ENCODE results near the gene GABRB3.

DNA sequence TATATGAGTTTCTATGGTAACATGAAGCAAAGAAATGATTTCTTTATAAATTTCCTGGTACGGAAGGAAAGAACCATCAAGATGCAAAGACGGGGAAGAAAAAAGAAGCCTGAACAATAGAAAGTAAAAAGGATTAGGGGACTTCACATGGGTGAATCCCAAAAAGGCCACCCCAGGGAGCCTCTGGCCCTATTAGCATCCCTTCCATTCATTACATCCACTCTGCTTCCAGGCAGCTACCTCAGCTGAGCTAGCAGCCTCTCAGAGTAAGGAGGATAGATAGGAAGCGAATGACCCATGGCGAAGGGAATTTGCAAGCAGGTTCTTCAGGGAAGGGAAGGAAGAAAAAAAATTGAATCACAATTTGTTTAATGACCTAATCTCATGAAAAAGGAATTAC lies 81.6 kb downstream of the GABRB3 start:
- TF ChIP-seq CREB1 (IDR thresholded peaks at IDR 0.05), result no peak
- TF ChIP-seq CTCF (IDR thresholded peaks at IDR 0.05; ENCODE audit: control extremely low read depth in 1 of 3, insufficient read depth in 1 of 3, low read depth in 1 of 3, low read length in 3 of 3), result no peak
- TF ChIP-seq HDAC6 (IDR thresholded peaks at IDR 0.05; ENCODE audit: low read depth, low read length), result no peak
- TF ChIP-seq TCF12 (IDR thresholded peaks at IDR 0.05; ENCODE audit: low read depth, low read length), result no peak
- no peak for TF ChIP-seq BCL11A (IDR thresholded peaks at IDR 0.05; ENCODE audit: low read depth in 2 of 2, low read length in 2 of 2)

All from H1 (cell line).